Coronary artery (tissue), 2 donors: ENCODE measurements around the gene CDH4.

Source experiments
- DNase-seq: peaks from one replicate; pipeline ENCODE4 v3.0.0-alpha.2; 2017; ENCODE audit warnings: low spot score
- H3K27ac ChIP-seq, 2 donors: fragments of 200-600 bp; sonication (generic); one replicate each; pipeline ENCODE4 v1.5.1; 2016 to 2019
- H3K4me3 ChIP-seq: fragments of 200-600 bp; sonication (generic); 2 replicates; pipeline ENCODE4 v1.5.1; 2016; ENCODE audit warnings: mild to moderate bottlenecking, moderate library complexity
- CTCF ChIP-seq: fragments of 200-600 bp; sonication (generic); IDR thresholded peaks from one replicate; pipeline ENCODE4 v1.5.1; 2019; ENCODE audit warnings: antibody characterized with exemption

CDH4 gene

GRCh38 chr20:61797971-61798411, 545.9 kb downstream of the CDH4 start:
- H3K27ac ChIP-seq = no peak overlapping the region
- DNase-seq = no peak
- no peak for TF ChIP-seq CTCF
- no peak overlapping the region for H3K4me3 ChIP-seq

GRCh38 chr20:61798632-61799031, 546.6 kb downstream of the CDH4 start:
- no peak for DNase-seq

GRCh38 chr20:61799394-61799923, 547.4 kb downstream of the CDH4 start:
- no peak for DNase-seq
- TF ChIP-seq CTCF = no peak
- no peak overlapping the region for H3K27ac ChIP-seq
- H3K4me3 ChIP-seq = no peak overlapping the region

More at GRCh38 chr20:61798632-61799031, 546.6 kb downstream of the CDH4 start:
- no peak for TF ChIP-seq CTCF
- Histone ChIP-seq H3K4me3 (no peak overlapping the region), H3K27ac (no peak overlapping the region)

GRCh38 chr20:61799928-61800327, 547.9 kb downstream of the CDH4 start:
- DNase-seq = no peak
- H3K27ac ChIP-seq = no peak overlapping the region
- no peak overlapping the region for H3K4me3 ChIP-seq
- TF ChIP-seq CTCF = no peak

GRCh38 chr20:61800359-61801064, 548.5 kb downstream of the CDH4 start:
- TF ChIP-seq CTCF = no peak
- Histone ChIP-seq H3K4me3 (no peak overlapping the region), H3K27ac (no peak overlapping the region)
- no peak for DNase-seq

GRCh38 chr20:61801065-61801360, 549.0 kb downstream of the CDH4 start:
- no peak for TF ChIP-seq CTCF
- H3K27ac ChIP-seq = no peak overlapping the region
- no peak for DNase-seq
- no peak overlapping the region for H3K4me3 ChIP-seq

GRCh38 chr20:61801428-61801827, 549.4 kb downstream of the CDH4 start:
- Histone ChIP-seq H3K4me3 (no peak overlapping the region), H3K27ac (no peak overlapping the region)
- no peak for TF ChIP-seq CTCF
- DNase-seq = no peak
